Esophagus squamous epithelium (tissue), 5 donors: ENCODE results near the gene HTR3E. TPM values are rescaled to one million over a fixed set of nuclear protein-coding genes. Genes with fewer than 3 reads are reported as not detected.

Experiments
- DNase-seq: peaks from one replicate; lab custom pipeline; 2025; lab: John Stamatoyannopoulos, UW
- H3K27ac ChIP-seq, 4 donors: fragments of 200-600 bp; sonication (generic); one replicate each; pipeline ENCODE4 v1.5.1; 2016 to 2019; ENCODE audit warnings: mild to moderate bottlenecking in 1 of 4
- H3K27me3 ChIP-seq, 4 donors: fragments of 200-600 bp; sonication (generic); 1 replicate in 3 of 4; 2 replicates in 1 of 4; pipeline versions ENCODE4 v1.5.1 to v1.6.0; 2017 to 2021; ENCODE audit warnings: antibody characterized with exemption in 1 of 4
- H3K36me3 ChIP-seq, 3 donors: fragments of 200-600 bp; sonication (generic); one replicate each; pipeline ENCODE4 v1.5.1; 2016 to 2019
- H3K4me1 ChIP-seq, 3 donors: fragments of 200-600 bp; sonication (generic); one replicate each; pipeline ENCODE4 v1.5.1; 2017 to 2019
- H3K4me3 ChIP-seq, 4 donors: fragments of 200-600 bp; sonication (generic); 1 replicate in 3 of 4; 2 replicates in 1 of 4; pipeline ENCODE4 v1.5.1; 2016 to 2019; ENCODE audit warnings: mild to moderate bottlenecking in 2 of 4, moderate library complexity in 1 of 4
- H3K9me3 ChIP-seq, 3 donors: fragments of 200-600 bp; sonication (generic); one replicate each; pipeline ENCODE4 v1.5.1; 2016 to 2019
- CTCF ChIP-seq, 6 experiments: fragments of 450-650 bp in 4 of 6; fragments of 200-600 bp in 2 of 6; sonication (generic) in 2 of 6; IDR thresholded peaks; one replicate each; pipeline ENCODE4 v1.5.1; 2016 to 2019; ENCODE audit warnings: antibody characterized with exemption in 6 of 6, mild to moderate bottlenecking in 4 of 6, moderate library complexity in 4 of 6
- POLR2A ChIP-seq, 4 donors: fragments of 450-650 bp; IDR thresholded peaks; one replicate each; pipeline ENCODE4 v1.6.1; 2017; ENCODE audit warnings: antibody characterized with exemption in 4 of 4, mild to moderate bottlenecking in 4 of 4, moderate library complexity in 3 of 4
- WGBS, 2 donors: methylation state at CpG; one replicate each; pipeline ENCODE4 v1.1.5; 2018; 5-methylcytosine and 5-hydroxymethylcytosine counted together
- intact Hi-C: fragments of 100-400 bp; cut with DNase I; formaldehyde crosslinking; loops from one replicate; pipeline ENCODE4 v1.15.0; 2022
- total RNA-seq, 4 donors: library from RNA; depleted of rRNA; stranded (reverse); fragments of >200 nt; gene quantifications; one replicate each; pipeline ENCODE4 v1.1.0, GENCODE V29; 2016
- donor health status: DM: yes; HTN: yes; CAD: no.

HTR3E gene
- total RNA-seq, 4 donors from 2014 or later = not detected

- Histone ChIP-seq H3K4me3 (no peak overlapping the region), H3K27ac (no peak overlapping the region), H3K4me1 (peaks cover 0 to 7% (median 4%) of the 10 kb centered on the region in 3 donors), H3K9me3 (peaks cover 0 to 10% (median 0%) of the 10 kb centered on the region in 3 donors), H3K36me3 (no peaks in the 10 kb centered on the region), H3K27me3 (no peaks in the 10 kb centered on the region)
- TF ChIP-seq CTCF (IDR thresholded peaks at IDR 0.05) = no peak
- TF ChIP-seq POLR2A (IDR thresholded peaks at IDR 0.05) = no peak
- no peak for DNase-seq
- WGBS, 2 donors = 54 to 55% methylated on average over 2 of the region's 2 CpGs
- intact Hi-C loops = no loop called here
Measured at GRCh38 chr3:184082465-184082864, 14.4 kb upstream of the HTR3E start.

DNA sequence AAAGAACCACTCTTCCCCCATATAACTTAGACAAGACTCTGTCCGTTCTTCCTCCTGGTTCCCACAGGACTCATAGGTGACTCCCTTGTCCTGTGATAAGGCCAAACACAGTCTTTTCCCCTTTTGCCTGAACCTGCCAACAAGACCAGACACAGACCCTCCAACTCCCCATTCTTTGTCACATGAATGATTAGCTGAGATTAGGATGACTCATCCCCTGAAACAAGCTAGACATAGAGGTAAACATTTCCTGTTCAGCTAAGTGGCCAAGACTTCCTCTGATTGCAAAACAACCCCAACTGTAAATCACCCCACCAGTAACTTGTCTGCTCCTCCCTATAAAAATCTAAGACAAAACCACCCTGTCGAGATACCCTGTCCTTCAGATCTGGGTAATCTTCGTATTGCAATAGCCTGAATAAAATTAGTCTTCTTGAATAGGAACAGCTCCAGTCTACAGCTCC, 11.4 kb upstream of the HTR3E start:
- Histone ChIP-seq H3K27ac (no peak overlapping the region), H3K4me1 (peaks cover 0 to 7% (median 4%) of the 10 kb centered on the region in 3 donors), H3K9me3 (peaks cover 0 to 10% (median 0%) of the 10 kb centered on the region in 3 donors), H3K4me3 (no peak overlapping the region), H3K36me3 (no peaks in the 10 kb centered on the region), H3K27me3 (no peaks in the 10 kb centered on the region)
- intact Hi-C loops = no loop called here
- DNase-seq = no peak
- TF ChIP-seq POLR2A (IDR thresholded peaks at IDR 0.05) (no peak), CTCF (IDR thresholded peaks at IDR 0.05) (no peak)
- WGBS, 2 donors = 28 to 34% methylated on average over 3 of the region's 3 CpGs

DNA sequence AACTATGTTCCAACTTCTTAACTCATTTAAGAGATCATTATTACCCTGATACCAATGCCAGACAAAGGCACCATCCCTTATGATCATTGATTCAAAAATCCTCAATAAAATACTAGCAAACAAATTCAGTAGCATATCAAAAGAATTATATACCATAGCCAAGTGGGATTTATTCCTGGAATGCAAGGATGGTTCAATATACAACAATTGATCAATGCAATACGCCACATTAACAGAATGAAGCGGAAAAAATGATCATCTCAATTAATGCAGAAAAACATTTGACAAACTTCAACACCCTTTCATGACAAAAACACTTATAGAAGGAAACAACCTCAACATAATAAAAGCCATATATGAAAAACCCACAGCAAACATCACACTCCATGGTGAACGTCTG, 4.7 kb upstream of the HTR3E start:
- Histone ChIP-seq H3K4me1 (no peaks in the 10 kb centered on the region), H3K27ac (no peak overlapping the region), H3K4me3 (no peak overlapping the region), H3K27me3 (peaks cover 0 to 3% (median 0%) of the 10 kb centered on the region in 4 donors), H3K36me3 (no peaks in the 10 kb centered on the region), H3K9me3 (peaks cover 0 to 24% (median 16%) of the 10 kb centered on the region in 3 donors)
- no peak for TF ChIP-seq POLR2A (IDR thresholded peaks at IDR 0.05)
- no peak for TF ChIP-seq CTCF (IDR thresholded peaks at IDR 0.05)
- DNase-seq = no peak
- intact Hi-C loops = no loop called here
- 91 to 94% methylated on average over 3 of the region's 3 CpGs for WGBS, 2 donors

GRCh38 chr3:184097556-184097955, 692 bp downstream of the HTR3E start:
- WGBS, 2 donors = 81 to 82% methylated on average over 6 of the region's 6 CpGs
- peaks cover 0 to 14% (median 0%) of the 10 kb centered on the region in 4 donors for H3K27me3 ChIP-seq
- H3K4me3 ChIP-seq = no peak overlapping the region
- no peaks in the 10 kb centered on the region for H3K36me3 ChIP-seq
- H3K27ac ChIP-seq = no peak overlapping the region
- no peak for DNase-seq
- peaks cover 0 to 9% (median 7%) of the 10 kb centered on the region in 3 donors for H3K9me3 ChIP-seq
- TF ChIP-seq POLR2A (IDR thresholded peaks at IDR 0.05) = no peak
- no peak for TF ChIP-seq CTCF (IDR thresholded peaks at IDR 0.05)
- intact Hi-C loops = no loop called here
- H3K4me1 ChIP-seq = no peaks in the 10 kb centered on the region

GRCh38 chr3:184099806-184100686, 3.2 kb downstream of the HTR3E start:
- intact Hi-C loops = no loop called here

More at GRCh38 chr3:184099806-184100686, 3.2 kb downstream of the HTR3E start:
- Histone ChIP-seq H3K36me3 (no peaks in the 10 kb centered on the region), H3K27ac (no peak overlapping the region), H3K27me3 (peaks cover 0 to 10% (median 0%) of the 10 kb centered on the region in 4 donors), H3K4me3 (no peak overlapping the region), H3K9me3 (no peaks in the 10 kb centered on the region), H3K4me1 (no peaks in the 10 kb centered on the region)
- no peak for DNase-seq
- TF ChIP-seq CTCF (IDR thresholded peaks at IDR 0.05) (no peak), POLR2A (IDR thresholded peaks at IDR 0.05) (no peak)
- WGBS, 2 donors = 61 to 65% methylated on average over 20 to 24 of the region's 24 CpGs
